Ovary (tissue), 9 donors: ENCODE measurements around the gene PBX4. TPM values are rescaled to one million over a fixed set of nuclear protein-coding genes. Genes with fewer than 3 reads are reported as not detected.

Experiments used
- DNase-seq, 5 donors: peaks; one replicate each; pipeline ENCODE4 v3.0.0-alpha.2; 2019 to 2020
- H3K27ac ChIP-seq, 2 donors: fragments of 200-600 bp; one replicate each; pipeline versions ENCODE4 v1.5.1 to v1.8.0; 2019 to 2022
- H3K27me3 ChIP-seq: fragments of 200-600 bp; one replicate; pipeline ENCODE4 v1.8.0; 2022
- H3K36me3 ChIP-seq: fragments of 200-600 bp; sonication (generic); one replicate; pipeline ENCODE4 v1.5.1; 2019
- H3K4me1 ChIP-seq: one replicate; pipeline ENCODE4 v1.8.1; 2013; ENCODE audit warnings: mild to moderate bottlenecking, moderate library complexity; ENCODE audit not compliant: insufficient read depth
- H3K4me3 ChIP-seq: fragments of 200-600 bp; sonication (generic); one replicate; pipeline ENCODE4 v1.5.1; 2017
- H3K9me3 ChIP-seq, 2 donors: fragments of 200-600 bp in 1 of 2; sonication (generic) in 1 of 2; one replicate each; pipeline versions ENCODE4 v1.5.1 to v1.8.1; 2013 to 2019; ENCODE audit warnings: mild to moderate bottlenecking in 1 of 2, moderate library complexity in 1 of 2
- CTCF ChIP-seq, 3 donors: fragments of 450-650 bp in 2 of 3; fragments of 200-600 bp in 1 of 3; IDR thresholded peaks; one replicate each; pipeline versions ENCODE4 v1.5.1 to v1.8.0; 2016 to 2022; ENCODE audit warnings: antibody characterized with exemption in 3 of 3, mild to moderate bottlenecking in 1 of 3
- EP300 ChIP-seq: sonication (generic); formaldehyde crosslinking; IDR thresholded peaks from one replicate; pipeline ENCODE4 v1.6.1; 2017; ENCODE audit warnings: antibody characterized with exemption
- POLR2A ChIP-seq: fragments of 450-650 bp; IDR thresholded peaks from one replicate; pipeline ENCODE4 v1.6.1; 2017; ENCODE audit warnings: antibody characterized with exemption, mild to moderate bottlenecking, moderate library complexity
- WGBS, 3 donors: extraction: QIAGEN DNeasy Blood & Tissue Kit in 1 of 3; methylation state at CpG; one replicate each; pipeline versions ENCODE4 v1.1.5 to v1.1.7; 2013 to 2017; 5-methylcytosine and 5-hydroxymethylcytosine counted together
- intact Hi-C, 4 donors: fragments of 100-400 bp; cut with DNase I; formaldehyde crosslinking; loops; one replicate each; pipeline versions ENCODE4 v1.11.0 to v1.15.1; 2022 to 2023
- polyA plus RNA-seq, 2 donors: library from polyadenylated mRNA; stranded (reverse); fragments of 200-250 nt in 1 of 2; fragments of 350-450 nt in 1 of 2; fragmentation: Illumina TruSeq in 1 of 2; extraction: RNeasy Lipid Tissue Mini Kit (QIAGEN cat#74804) in 1 of 2; gene quantifications; one replicate each; pipeline ENCODE4 v1.2.3, GENCODE V29; 2013 to 2014
- total RNA-seq, 7 donors: library from RNA; depleted of rRNA in 2 of 7; stranded (reverse); fragments of >200 nt in 2 of 7; fragmentation: NEBNext Ultra II Directional in 3 of 7; extraction: Animal tissue kit (Norgen Biotek cat#: 25700) in 3 of 7; gene quantifications; one replicate each; pipeline versions ENCODE4 v1.1.0 to v1.2.4, GENCODE V29; 2016 to 2023
- donor health status: DM: no; HTN: no; CAD: no; lungs with moderate emphysema.
- donor health status: DM: no; HTN: no; CAD: no.
- donor health status: Bipolar disorder and iron deficiency.
- donor health status: DM: yes; HTN: yes; CAD: no.
- donor health status: DM: no; HTN: no; CAD: no.
- donor health status: DM: yes; HTN: yes; CAD: no.

PBX4 gene
- total and polyA plus RNA-seq, 9 donors = 0.73 to 4.4 (median 3.2) TPM

- H3K36me3 ChIP-seq = no peaks in the 10 kb centered on the region
- TF ChIP-seq CTCF (IDR thresholded peaks at IDR 0.05) (no peak), POLR2A (no peak), EP300 (no peak)
- no peak for DNase-seq
- no peaks in the 10 kb centered on the region for H3K27me3 ChIP-seq
- H3K27ac ChIP-seq = no peak overlapping the region
- intact Hi-C loops = no loop called here
- no peaks in the 10 kb centered on the region for H3K9me3 ChIP-seq
- WGBS, 3 donors = 59 to 73% (median 66%) methylated on average over 5 to 6 of the region's 6 CpGs
- H3K4me3 ChIP-seq = no peak overlapping the region
- H3K4me1 ChIP-seq = no peaks in the 10 kb centered on the region
Measured at GRCh38 chr19:19552798-19553197, 65.7 kb downstream of the PBX4 start.

- no peak for DNase-seq
- 52 to 58% (median 53%) methylated on average over 14 of the region's 14 CpGs for WGBS, 3 donors
- intact Hi-C loops = no loop called here
- Histone ChIP-seq H3K27ac (no peak overlapping the region), H3K4me3 (no peak overlapping the region), H3K4me1 (no peaks in the 10 kb centered on the region), H3K9me3 (no peaks in the 10 kb centered on the region), H3K36me3 (no peaks in the 10 kb centered on the region), H3K27me3 (no peaks in the 10 kb centered on the region)
- TF ChIP-seq CTCF (IDR thresholded peaks at IDR 0.05) = no peak
- TF ChIP-seq EP300 = no peak
- no peak for TF ChIP-seq POLR2A
Measured at GRCh38 chr19:19551853-19552192, 66.7 kb downstream of the PBX4 start.

- H3K4me1 ChIP-seq = no peaks in the 10 kb centered on the region
- H3K9me3 ChIP-seq = no peaks in the 10 kb centered on the region
- intact Hi-C loops = no loop called here
- H3K27ac ChIP-seq = no peak overlapping the region
- H3K27me3 ChIP-seq = no peaks in the 10 kb centered on the region
- H3K4me3 ChIP-seq = no peak overlapping the region
- DNase-seq = no peak
- TF ChIP-seq POLR2A = no peak
- TF ChIP-seq EP300 = no peak
- TF ChIP-seq CTCF (IDR thresholded peaks at IDR 0.05) = no peak
- no peaks in the 10 kb centered on the region for H3K36me3 ChIP-seq
- 61 to 77% (median 62%) methylated on average over 10 of the region's 10 CpGs for WGBS, 3 donors
Measured at GRCh38 chr19:19550972-19551852, 67.3 kb downstream of the PBX4 start.

- WGBS, 3 donors = 0 to 5% (median 2%) methylated on average over 6 to 8 of the region's 8 CpGs
- no peak overlapping the region for H3K27ac ChIP-seq
- H3K36me3 ChIP-seq = no peaks in the 10 kb centered on the region
- TF ChIP-seq CTCF (IDR thresholded peaks at IDR 0.05) (no peak), POLR2A (no peak), EP300 (no peak)
- H3K9me3 ChIP-seq = no peaks in the 10 kb centered on the region
- H3K27me3 ChIP-seq = no peaks in the 10 kb centered on the region
- intact Hi-C loops = no loop called here
- H3K4me3 ChIP-seq = no peak overlapping the region
- no peak for DNase-seq
- H3K4me1 ChIP-seq = no peaks in the 10 kb centered on the region
Measured at GRCh38 chr19:19550485-19550929, 68.0 kb downstream of the PBX4 start.
